Coronary artery (tissue), 2 donors: ENCODE measurements around the gene CCBE1.

Experiments used
- DNase-seq: peaks from one replicate; pipeline ENCODE4 v3.0.0-alpha.2; 2017; ENCODE audit warnings: low spot score
- H3K27ac ChIP-seq, 2 donors: fragments of 200-600 bp; sonication (generic); one replicate each; pipeline ENCODE4 v1.5.1; 2016 to 2019
- H3K4me3 ChIP-seq: fragments of 200-600 bp; sonication (generic); 2 replicates; pipeline ENCODE4 v1.5.1; 2016; ENCODE audit warnings: mild to moderate bottlenecking, moderate library complexity
- TF ChIP-seq, protein P1 (sequence below): fragments of 200-600 bp; sonication (generic); IDR thresholded peaks from one replicate; pipeline ENCODE4 v1.5.1; 2019; ENCODE audit warnings: antibody characterized with exemption

The CCBE1 gene

DNA sequence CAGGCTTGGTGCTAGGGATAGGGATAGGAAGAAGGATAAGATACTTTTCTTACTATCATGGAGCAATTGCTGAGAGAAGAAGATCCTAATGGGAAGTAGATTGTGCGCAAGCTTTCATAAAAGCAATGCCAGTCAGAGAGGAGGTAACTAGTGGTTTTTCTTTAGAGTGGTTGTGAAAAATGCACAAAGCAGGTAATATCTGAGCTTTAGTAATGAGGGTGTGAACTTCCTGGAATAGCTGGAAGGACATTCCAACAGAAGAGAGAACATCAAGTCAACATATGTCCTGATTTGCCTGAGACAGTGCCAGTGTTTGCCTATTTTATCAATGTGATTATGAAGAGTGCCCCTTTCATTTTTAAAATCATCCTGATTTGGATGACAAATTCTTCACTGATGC is 34.1 kb downstream of the CCBE1 start:
- no peak overlapping the region for H3K4me3 ChIP-seq
- no peak for DNase-seq
- TF ChIP-seq, protein P1, sequence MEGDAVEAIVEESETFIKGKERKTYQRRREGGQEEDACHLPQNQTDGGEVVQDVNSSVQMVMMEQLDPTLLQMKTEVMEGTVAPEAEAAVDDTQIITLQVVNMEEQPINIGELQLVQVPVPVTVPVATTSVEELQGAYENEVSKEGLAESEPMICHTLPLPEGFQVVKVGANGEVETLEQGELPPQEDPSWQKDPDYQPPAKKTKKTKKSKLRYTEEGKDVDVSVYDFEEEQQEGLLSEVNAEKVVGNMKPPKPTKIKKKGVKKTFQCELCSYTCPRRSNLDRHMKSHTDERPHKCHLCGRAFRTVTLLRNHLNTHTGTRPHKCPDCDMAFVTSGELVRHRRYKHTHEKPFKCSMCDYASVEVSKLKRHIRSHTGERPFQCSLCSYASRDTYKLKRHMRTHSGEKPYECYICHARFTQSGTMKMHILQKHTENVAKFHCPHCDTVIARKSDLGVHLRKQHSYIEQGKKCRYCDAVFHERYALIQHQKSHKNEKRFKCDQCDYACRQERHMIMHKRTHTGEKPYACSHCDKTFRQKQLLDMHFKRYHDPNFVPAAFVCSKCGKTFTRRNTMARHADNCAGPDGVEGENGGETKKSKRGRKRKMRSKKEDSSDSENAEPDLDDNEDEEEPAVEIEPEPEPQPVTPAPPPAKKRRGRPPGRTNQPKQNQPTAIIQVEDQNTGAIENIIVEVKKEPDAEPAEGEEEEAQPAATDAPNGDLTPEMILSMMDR, result no peak
- H3K27ac ChIP-seq, result no peak overlapping the region

DNA sequence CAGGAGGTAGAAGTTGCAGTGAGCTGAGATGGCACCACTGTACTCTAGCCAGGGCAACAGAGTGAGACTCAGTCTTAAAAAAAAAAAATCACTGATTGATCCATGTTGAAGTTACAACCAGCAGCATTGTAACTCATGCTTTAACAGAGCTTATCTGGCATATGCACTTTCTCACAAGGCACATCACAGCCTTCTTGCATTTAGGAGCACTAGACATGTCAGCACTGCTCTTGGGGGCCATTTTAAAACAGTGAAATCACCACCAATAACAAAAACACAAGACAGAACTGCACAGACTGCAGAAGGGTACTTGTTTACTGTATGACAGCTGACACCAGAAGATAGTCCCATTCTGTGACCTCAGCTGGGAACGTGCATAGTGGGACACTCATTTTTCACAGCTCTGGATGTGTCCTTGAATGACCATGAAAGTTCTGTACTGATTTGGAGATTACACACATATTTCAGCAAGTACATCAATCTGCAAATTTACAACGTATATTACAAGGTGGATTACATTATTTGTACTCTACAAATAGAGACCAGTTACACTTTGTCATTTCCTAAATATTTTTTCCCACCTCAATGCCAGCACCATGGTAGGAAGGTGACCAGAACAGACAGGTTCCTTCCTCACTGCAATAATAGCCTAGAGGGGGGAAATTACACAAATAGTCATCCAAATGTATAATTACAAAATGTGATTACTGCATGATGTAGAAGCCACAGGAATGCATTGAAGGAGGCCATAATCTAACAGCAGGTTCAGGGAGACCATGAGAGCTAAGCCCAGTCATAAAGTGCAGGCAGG is 35.1 kb downstream of the CCBE1 start:
- Histone ChIP-seq H3K27ac (no peak overlapping the region), H3K4me3 (no peak overlapping the region)
- TF ChIP-seq, protein P1, result no peak
- DNase-seq, result no peak

DNA sequence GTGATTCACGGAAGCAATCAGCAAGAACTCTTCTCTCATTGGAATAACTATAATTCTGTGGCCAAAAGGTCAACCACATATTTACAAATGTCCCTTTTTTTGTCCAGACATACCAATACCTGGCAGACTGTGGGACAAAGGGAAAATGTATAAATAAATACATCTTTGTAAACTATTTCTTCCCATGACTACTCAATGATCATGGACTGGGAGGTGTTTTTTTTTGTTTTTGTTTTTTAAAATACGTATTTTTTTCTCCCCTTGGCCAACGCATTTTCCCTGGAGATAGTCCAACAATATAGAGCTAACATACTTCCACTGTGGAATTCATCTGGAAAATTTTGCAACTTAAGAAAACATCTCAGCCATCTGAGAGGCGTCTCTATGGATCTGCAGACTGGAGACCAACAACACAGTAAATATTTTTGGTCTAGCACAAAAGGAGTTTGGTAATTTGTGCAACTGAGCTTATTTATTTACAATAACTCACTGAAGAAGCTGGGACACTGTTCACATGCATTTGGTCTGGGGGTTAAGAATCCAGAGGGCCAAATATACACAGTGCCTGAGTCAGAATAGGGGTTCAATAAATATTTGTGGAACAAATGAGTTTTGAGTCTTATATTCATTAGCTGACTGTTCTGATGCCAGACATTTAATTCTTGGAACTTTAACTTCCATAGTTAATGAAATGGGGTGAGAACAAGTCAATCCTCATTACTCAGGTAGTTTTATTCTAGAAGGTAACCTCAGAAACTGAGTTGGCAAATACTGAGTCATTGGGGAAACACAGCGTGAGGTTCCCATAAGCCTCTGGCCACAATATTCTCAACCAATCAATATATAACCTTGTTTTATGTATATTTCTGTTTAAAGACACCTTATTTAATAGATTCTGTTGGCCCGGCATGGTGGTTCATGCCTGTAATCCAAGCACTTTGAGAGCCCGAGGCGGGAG is 36.2 kb downstream of the CCBE1 start:
- Histone ChIP-seq H3K27ac (no peak overlapping the region), H3K4me3 (no peak overlapping the region)
- TF ChIP-seq, protein P1, result no peak
- DNase-seq, result no peak

DNA sequence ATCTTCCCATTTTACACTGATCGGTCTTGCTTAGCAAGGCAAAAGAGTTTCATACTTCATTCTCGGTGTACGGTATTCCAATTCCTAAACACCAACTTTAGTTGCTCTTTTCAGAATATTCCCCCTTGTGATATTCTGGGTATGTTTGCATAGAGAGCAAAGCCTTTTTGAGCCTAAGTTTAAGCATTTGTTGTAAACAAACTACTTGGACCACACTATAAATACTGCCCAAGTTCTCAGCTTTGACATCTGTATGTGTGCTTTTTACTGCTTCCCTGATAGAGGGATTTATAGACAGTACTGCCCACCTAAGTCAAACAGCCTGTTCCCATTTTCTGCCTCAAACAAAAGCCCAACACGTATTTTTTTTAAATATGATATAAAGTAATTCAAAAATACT is 36.9 kb downstream of the CCBE1 start:
- DNase-seq, result no peak

DNA sequence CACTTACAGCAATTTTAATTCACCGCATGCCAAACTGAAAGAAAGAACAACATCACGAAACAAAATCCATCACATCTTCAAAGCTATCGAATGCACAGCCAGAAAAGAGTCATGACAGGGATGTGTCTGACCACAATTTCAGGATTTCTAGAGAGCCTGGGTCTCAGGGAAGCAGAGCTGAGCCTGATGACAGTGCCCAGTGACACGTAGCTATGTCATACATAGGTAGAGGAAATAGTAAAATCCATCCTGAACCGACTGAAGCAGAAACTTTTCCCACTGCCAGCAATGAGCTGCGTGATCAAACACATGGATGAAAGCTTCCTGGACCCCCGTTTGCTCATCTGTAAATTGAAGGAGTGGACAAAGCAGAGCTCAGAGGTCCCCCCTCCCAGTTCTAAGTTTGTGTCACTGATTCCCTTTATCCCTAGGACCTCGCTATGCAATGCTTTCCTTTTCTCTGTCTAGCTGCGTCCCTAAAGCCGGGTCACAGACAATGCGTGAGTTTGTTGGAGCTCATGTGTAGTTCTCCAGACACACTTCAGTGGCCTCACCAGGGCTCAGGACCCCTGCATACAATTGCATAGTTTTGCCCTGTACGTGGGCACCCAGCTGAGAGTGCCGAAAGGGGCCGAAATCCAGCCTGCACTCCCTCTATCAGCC is 37.6 kb downstream of the CCBE1 start:
- DNase-seq, result no peak
- TF ChIP-seq, protein P1, result no peak
- no peak overlapping the region for H3K4me3 ChIP-seq
- no peak overlapping the region for H3K27ac ChIP-seq

More for the DNA sequence above, 36.9 kb downstream of the CCBE1 start:
- TF ChIP-seq, protein P1, result no peak
- no peak overlapping the region for H3K4me3 ChIP-seq
- no peak overlapping the region for H3K27ac ChIP-seq

DNA sequence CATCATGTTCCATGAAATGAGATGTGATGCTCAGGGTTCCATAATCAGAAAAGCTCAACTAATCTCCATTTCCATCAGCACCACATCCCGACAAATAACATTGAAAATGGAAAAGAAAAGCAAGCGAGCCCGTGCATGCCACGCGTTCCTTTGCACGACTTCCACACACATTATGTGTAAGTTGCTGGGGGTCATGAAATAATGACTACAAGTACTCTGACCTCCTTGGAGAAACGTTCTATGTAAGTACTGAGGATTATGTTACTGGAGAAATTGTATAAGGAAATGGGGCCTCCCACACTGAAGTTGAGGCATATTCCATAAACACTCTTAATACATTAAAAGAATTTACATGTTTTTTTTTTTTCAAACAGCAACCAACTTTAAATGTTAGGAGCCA is 38.3 kb downstream of the CCBE1 start:
- no peak for DNase-seq
- TF ChIP-seq, protein P1, result no peak
- Histone ChIP-seq H3K4me3 (no peak overlapping the region), H3K27ac (no peak overlapping the region)
